Ishikawa (cell line): ENCODE results near the gene FEM1B.

Experiments used
- RAD21 ChIP-seq: IDR thresholded peaks from 2 replicates; pipeline ENCODE4 v1.6.1; 2012; ENCODE audit warnings: low read depth
- TAF1 ChIP-seq: IDR thresholded peaks from 2 replicates; pipeline ENCODE4 v1.6.1; 2012; ENCODE audit warnings: low read depth, mild to moderate bottlenecking

- TF ChIP-seq TAF1 (no peak), RAD21 (no peak)
Observed at GRCh38 chr15:68311859-68312557, 34.5 kb downstream of the FEM1B start.
